B cell (primary cell): ENCODE results near the gene UNC13A. TPM values are rescaled to one million over a fixed set of nuclear protein-coding genes. Genes with fewer than 3 reads are reported as not detected.

Source experiments
- ATAC-seq: fragments of 200-7000 bp; cut with Tn5 transposase; one replicate; pipeline ENCODE4 v1.10.0; 2021; ENCODE audit warnings: low read depth, mild to moderate bottlenecking, moderate number of reproducible peaks, moderate library complexity
- CTCF ChIA-PET: fragments of 350-600 bp; sonication (Branson Sonifier 250); formaldehyde crosslinking; loops from one replicate; lab custom pipeline; 2021; ENCODE audit warnings: antibody characterized with exemption, inconsistent platforms; lab: Charles Lee
- POLR2A ChIA-PET: fragments of 350-600 bp; sonication (Branson Sonifier 250); formaldehyde crosslinking; loops from one replicate; lab custom pipeline; 2021; ENCODE audit warnings: antibody characterized with exemption; lab: Charles Lee
- DNase-seq: peaks from one replicate; pipeline ENCODE4 v3.0.0; 2013
- H2AFZ ChIP-seq: 2 replicates; pipeline ENCODE4 v1.6.1; 2012; ENCODE audit warnings: mild to moderate bottlenecking, low read depth, low read length; ENCODE audit not compliant: insufficient read depth, poor library complexity, severe bottlenecking
- H3K27ac ChIP-seq, 2 donors: 1 replicate in 1 of 2; 2 replicates in 1 of 2; pipeline ENCODE4 v1.5.1; 2012 to 2013; ENCODE audit warnings: low read length in 2 of 2, mild to moderate bottlenecking in 2 of 2, moderate library complexity in 1 of 2
- H3K27me3 ChIP-seq, 4 experiments: fragments of 200-600 bp in 1 of 4; sonication (generic) in 1 of 4; replicated peaks in 1 of 4; 1 replicate in 2 of 4; 2 replicates in 2 of 4; pipeline versions ENCODE4 v1.6.1 to v1.7.0; 2013 to 2016; ENCODE audit warnings: low read length in 3 of 4, mild to moderate bottlenecking in 2 of 4, mixed read lengths in 1 of 4, moderate library complexity in 1 of 4; ENCODE audit not compliant: insufficient read depth in 4 of 4, control insufficient read depth in 3 of 4; ENCODE audit errors: control extremely low read depth in 1 of 4
- H3K36me3 ChIP-seq, 2 experiments: replicated peaks in 1 of 2; 1 replicate in 1 of 2; 2 replicates in 1 of 2; pipeline versions ENCODE4 v1.6.1 to v1.7.1; 2013; ENCODE audit warnings: low read length in 1 of 2; ENCODE audit not compliant: insufficient read depth in 2 of 2, control insufficient read depth in 1 of 2; ENCODE audit errors: control extremely low read depth in 1 of 2, extremely low read depth in 1 of 2
- H3K4me1 ChIP-seq, 2 donors: fragments of 200-600 bp in 1 of 2; sonication (generic) in 1 of 2; 1 replicate in 1 of 2; 2 replicates in 1 of 2; pipeline versions ENCODE4 v1.5.1 to v1.6.1; 2013 to 2017; ENCODE audit warnings: low read length in 2 of 2; ENCODE audit not compliant: control insufficient read depth in 2 of 2, insufficient read depth in 2 of 2
- H3K4me2 ChIP-seq: replicated peaks from 2 replicates; pipeline ENCODE3; 2012; ENCODE audit warnings: mild to moderate bottlenecking, low read depth, low read length; ENCODE audit not compliant: poor library complexity, severe bottlenecking
- H3K4me3 ChIP-seq, 5 experiments: fragments of 200-600 bp in 1 of 5; sonication (generic) in 1 of 5; 1 replicate in 3 of 5; 2 replicates in 2 of 5; pipeline versions ENCODE4 v1.5.1 to v1.7.0; 2011 to 2016; ENCODE audit warnings: low read length in 4 of 5, mild to moderate bottlenecking in 4 of 5, low read depth in 2 of 5, control low read depth in 1 of 5, moderate library complexity in 1 of 5; ENCODE audit not compliant: insufficient read depth in 1 of 5; ENCODE audit errors: control extremely low read depth in 1 of 5, extremely low read depth in 1 of 5
- H3K79me2 ChIP-seq: fragments of 200-600 bp; sonication (generic); one replicate; pipeline ENCODE4 v1.6.0; 2016; ENCODE audit warnings: low read length; ENCODE audit not compliant: control insufficient read depth, insufficient read depth
- H3K9ac ChIP-seq: fragments of 200-600 bp; sonication (generic); 2 replicates; pipeline ENCODE4 v1.6.1; 2017; ENCODE audit warnings: mild to moderate bottlenecking, low read length, moderate library complexity
- H3K9me3 ChIP-seq, 3 donors: one replicate each; pipeline versions ENCODE4 v1.6.1 to v1.7.1; 2013; ENCODE audit warnings: low read length in 2 of 3; ENCODE audit not compliant: control insufficient read depth in 2 of 3, insufficient read depth in 1 of 3; ENCODE audit errors: control extremely low read depth in 1 of 3
- H4K20me1 ChIP-seq: 2 replicates; pipeline ENCODE4 v1.6.0; 2012; ENCODE audit warnings: mild to moderate bottlenecking, low read length; ENCODE audit not compliant: insufficient read depth, control insufficient read depth, poor library complexity, severe bottlenecking
- H3K27ac Mint-ChIP-seq: one replicate; pipeline ENCODE4 v1.8.0; 2021; ENCODE audit warnings: mixed read lengths
- H3K27me3 Mint-ChIP-seq: one replicate; pipeline ENCODE4 v1.8.0; 2021; ENCODE audit warnings: mixed read lengths
- H3K4me1 Mint-ChIP-seq: one replicate; pipeline ENCODE4 v1.8.0; 2021; ENCODE audit warnings: mixed read lengths
- H3K4me3 Mint-ChIP-seq: one replicate; pipeline ENCODE4 v1.8.0; 2021; ENCODE audit warnings: mixed read lengths
- H3K9me3 Mint-ChIP-seq: one replicate; pipeline ENCODE4 v1.8.0; 2022; ENCODE audit warnings: mixed read lengths; ENCODE audit not compliant: insufficient read depth
- EZH2 ChIP-seq: IDR thresholded peaks from 2 replicates; pipeline ENCODE4 v1.6.1; 2012; ENCODE audit warnings: borderline replicate concordance, low read depth, mild to moderate bottlenecking, moderate library complexity, low read length; ENCODE audit not compliant: insufficient read depth, poor library complexity, severe bottlenecking
- WGBS: methylation state at CpG from one replicate; pipeline ENCODE4 v1.1.5; 2013; ENCODE audit warnings: missing lambda C conversion rate; ENCODE audit not compliant: insufficient coverage; 5-methylcytosine and 5-hydroxymethylcytosine counted together
- intact Hi-C: fragments of 100-400 bp; cut with micrococcal nuclease; formaldehyde crosslinking; loops from one replicate; pipeline ENCODE4 v1.10.0; 2022
- polyA plus RNA-seq: library from polyadenylated mRNA; depleted of rRNA; stranded (reverse); fragments of >200 nt; gene quantifications from 2 replicates; pipeline ENCODE4 v1.2.3, GENCODE V29; 2012
- total RNA-seq, 2 donors: library from RNA; stranded (reverse); fragments of 120-200 nt in 1 of 2; gene quantifications; 1 replicate in 1 of 2; 2 replicates in 1 of 2; pipeline versions ENCODE4 v1.2.3 to v1.2.4, GENCODE V29; 2013 to 2022
- TF ChIP-seq, protein P1 (sequence below): fragments of 200-600 bp; IDR thresholded peaks from one replicate; pipeline ENCODE4 v1.8.0; 2022; ENCODE audit warnings: antibody characterized with exemption, mild to moderate bottlenecking

Gene UNC13A
- total and polyA plus RNA-seq, 2 donors (not counting 1 experiment from before 2014, with no cell fraction given): 0.10 TPM; not detected in 1

DNA sequence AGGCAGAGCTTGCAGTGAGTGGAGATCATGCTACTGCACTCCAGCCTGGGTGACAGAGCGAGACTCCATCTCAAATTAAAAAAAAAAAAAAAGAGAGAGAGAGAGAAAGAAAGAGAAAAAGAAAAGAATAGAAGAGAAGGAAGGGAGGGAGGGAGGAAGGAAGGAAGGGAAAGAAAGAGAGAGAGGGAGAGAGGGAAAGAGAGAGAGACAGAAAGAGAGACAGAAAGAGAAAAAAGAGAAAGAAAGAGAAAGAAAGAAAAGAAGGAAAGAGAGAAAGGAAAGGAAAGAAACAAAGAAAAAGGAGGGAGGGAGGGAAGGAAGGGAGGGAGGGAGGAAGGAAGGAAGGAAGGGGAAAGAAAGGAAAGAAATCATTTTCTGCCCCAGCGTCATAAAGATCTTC is 7.0 kb upstream of the UNC13A start:
- no peaks in the 10 kb centered on the region for H3K36me3 ChIP-seq
- no CpG with 5 or more reads among the region's 2 CpGs for WGBS
- H2AFZ ChIP-seq: no peak overlapping the region
- peaks cover 0 to 18% (median 3%) of the 10 kb centered on the region in 4 experiments for H3K27me3 ChIP-seq
- H3K4me3 ChIP-seq: no peak overlapping the region
- H3K79me2 ChIP-seq: no peaks in the 10 kb centered on the region
- no peaks in the 10 kb centered on the region for H4K20me1 ChIP-seq
- ChIA-PET CTCF (no interaction called here), POLR2A (no interaction called here)
- TF ChIP-seq, protein P1, sequence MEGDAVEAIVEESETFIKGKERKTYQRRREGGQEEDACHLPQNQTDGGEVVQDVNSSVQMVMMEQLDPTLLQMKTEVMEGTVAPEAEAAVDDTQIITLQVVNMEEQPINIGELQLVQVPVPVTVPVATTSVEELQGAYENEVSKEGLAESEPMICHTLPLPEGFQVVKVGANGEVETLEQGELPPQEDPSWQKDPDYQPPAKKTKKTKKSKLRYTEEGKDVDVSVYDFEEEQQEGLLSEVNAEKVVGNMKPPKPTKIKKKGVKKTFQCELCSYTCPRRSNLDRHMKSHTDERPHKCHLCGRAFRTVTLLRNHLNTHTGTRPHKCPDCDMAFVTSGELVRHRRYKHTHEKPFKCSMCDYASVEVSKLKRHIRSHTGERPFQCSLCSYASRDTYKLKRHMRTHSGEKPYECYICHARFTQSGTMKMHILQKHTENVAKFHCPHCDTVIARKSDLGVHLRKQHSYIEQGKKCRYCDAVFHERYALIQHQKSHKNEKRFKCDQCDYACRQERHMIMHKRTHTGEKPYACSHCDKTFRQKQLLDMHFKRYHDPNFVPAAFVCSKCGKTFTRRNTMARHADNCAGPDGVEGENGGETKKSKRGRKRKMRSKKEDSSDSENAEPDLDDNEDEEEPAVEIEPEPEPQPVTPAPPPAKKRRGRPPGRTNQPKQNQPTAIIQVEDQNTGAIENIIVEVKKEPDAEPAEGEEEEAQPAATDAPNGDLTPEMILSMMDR: peak; percentile 14
- TF ChIP-seq EZH2: no peak
- H3K4me2 ChIP-seq: no peak overlapping the region
- no peaks in the 10 kb centered on the region for H3K9me3 ChIP-seq
- no peak overlapping the region for H3K4me3 Mint-ChIP-seq
- H3K27ac ChIP-seq: no peak overlapping the region
- peaks cover 48% of the 10 kb centered on the region for H3K27me3 Mint-ChIP-seq
- intact Hi-C loops: no loop called here
- no peak for DNase-seq
- no peak overlapping the region for H3K27ac Mint-ChIP-seq
- no peak for ATAC-seq
- H3K4me1 ChIP-seq: no peaks in the 10 kb centered on the region
- no peak overlapping the region for H3K9ac ChIP-seq
- H3K4me1 Mint-ChIP-seq: no peaks in the 10 kb centered on the region
- no peaks in the 10 kb centered on the region for H3K9me3 Mint-ChIP-seq

DNA sequence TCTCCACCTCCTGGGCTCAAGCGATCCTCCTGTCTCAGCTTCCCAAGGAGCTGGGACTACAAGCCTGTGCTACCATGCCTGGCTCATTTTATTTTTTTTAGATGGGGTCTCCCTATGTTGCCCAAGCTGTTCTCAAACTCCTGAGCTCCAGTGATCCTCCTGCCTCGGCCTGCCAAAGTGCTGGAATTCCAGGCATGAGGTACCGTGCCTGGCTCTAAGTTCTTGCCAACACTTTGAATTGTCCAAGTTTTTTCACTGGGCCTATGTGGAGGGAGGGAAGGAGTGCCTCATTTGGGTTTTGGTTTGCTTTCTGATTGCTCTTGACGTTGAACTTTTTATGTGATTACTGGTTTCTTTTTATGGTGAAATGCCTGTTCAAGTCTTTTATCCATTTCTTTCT is 4.4 kb upstream of the UNC13A start:
- no peaks in the 10 kb centered on the region for H3K9me3 Mint-ChIP-seq
- TF ChIP-seq, protein P1: no peak
- no peak for TF ChIP-seq EZH2
- Histone ChIP-seq H2AFZ (no peak overlapping the region), H4K20me1 (no peaks in the 10 kb centered on the region), H3K79me2 (no peaks in the 10 kb centered on the region), H3K9ac (no peak overlapping the region), H3K27ac (no peak overlapping the region), H3K4me2 (no peak overlapping the region), H3K36me3 (no peaks in the 10 kb centered on the region), H3K4me1 (peaks cover 5 to 12% of the 10 kb centered on the region in 2 donors), H3K9me3 (peaks cover 0 to 8% (median 0%) of the 10 kb centered on the region in 3 donors), H3K4me3 (no peak overlapping the region), H3K27me3 (peaks cover 0 to 25% (median 12%) of the 10 kb centered on the region in 4 experiments)
- H3K4me3 Mint-ChIP-seq: no peak overlapping the region
- intact Hi-C loops: no loop called here
- DNase-seq: no peak
- WGBS: 93% methylated on average over 3 of the region's 4 CpGs
- H3K27me3 Mint-ChIP-seq: peaks cover 43% of the 10 kb centered on the region
- CTCF ChIA-PET: no interaction called here
- no peak for ATAC-seq
- H3K27ac Mint-ChIP-seq: no peak overlapping the region
- H3K4me1 Mint-ChIP-seq: peaks cover 6% of the 10 kb centered on the region
- POLR2A ChIA-PET: no interaction called here
